SU-DHL-6 (cell line): ENCODE results near the gene NOPCHAP1.

Experiments
- EZH2phosphoT487 ChIP-seq: fragments of 200-600 bp; sonication (generic), shearing (Covaris generic); conservative IDR thresholded peaks from 2 replicates; pipeline ENCODE4 v1.6.1; 2018; ENCODE audit warnings: mild to moderate bottlenecking, antibody characterized with exemption, low read length, moderate library complexity, mixed read lengths
- TF ChIP-seq, protein P1 (sequence below): fragments of 200-600 bp; sonication (generic); IDR thresholded peaks from one replicate; pipeline ENCODE4 v1.5.1; 2017; ENCODE audit warnings: antibody characterized with exemption, mild to moderate bottlenecking, low read length, moderate library complexity; ENCODE audit not compliant: insufficient read depth, poor library complexity, severe bottlenecking

GRCh38 chr12:104966677-104967076, 19.4 kb upstream of the NOPCHAP1 start:
- TF ChIP-seq, protein P1, sequence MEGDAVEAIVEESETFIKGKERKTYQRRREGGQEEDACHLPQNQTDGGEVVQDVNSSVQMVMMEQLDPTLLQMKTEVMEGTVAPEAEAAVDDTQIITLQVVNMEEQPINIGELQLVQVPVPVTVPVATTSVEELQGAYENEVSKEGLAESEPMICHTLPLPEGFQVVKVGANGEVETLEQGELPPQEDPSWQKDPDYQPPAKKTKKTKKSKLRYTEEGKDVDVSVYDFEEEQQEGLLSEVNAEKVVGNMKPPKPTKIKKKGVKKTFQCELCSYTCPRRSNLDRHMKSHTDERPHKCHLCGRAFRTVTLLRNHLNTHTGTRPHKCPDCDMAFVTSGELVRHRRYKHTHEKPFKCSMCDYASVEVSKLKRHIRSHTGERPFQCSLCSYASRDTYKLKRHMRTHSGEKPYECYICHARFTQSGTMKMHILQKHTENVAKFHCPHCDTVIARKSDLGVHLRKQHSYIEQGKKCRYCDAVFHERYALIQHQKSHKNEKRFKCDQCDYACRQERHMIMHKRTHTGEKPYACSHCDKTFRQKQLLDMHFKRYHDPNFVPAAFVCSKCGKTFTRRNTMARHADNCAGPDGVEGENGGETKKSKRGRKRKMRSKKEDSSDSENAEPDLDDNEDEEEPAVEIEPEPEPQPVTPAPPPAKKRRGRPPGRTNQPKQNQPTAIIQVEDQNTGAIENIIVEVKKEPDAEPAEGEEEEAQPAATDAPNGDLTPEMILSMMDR = no peak
- no peak for TF ChIP-seq EZH2phosphoT487
